HPDE6-E6E7 (cell line): ENCODE data around the gene SLC11A2.
"Not testable (repeated sequence)": the region's sequence is repeated elsewhere in the genome, so short reads cannot be mapped to it uniquely, and the experiment has no call there.

Experiments
- DNase-seq: peaks from one replicate; pipeline ENCODE4 v3.0.0; 2011; ENCODE audit warnings: missing footprints; ENCODE audit errors: extremely low spot score

Gene SLC11A2

GRCh38 chr12:51025338-51025835, 797 bp downstream of the SLC11A2 start:
- DNase-seq = no peak

GRCh38 chr12:51023625-51024382, 2.4 kb downstream of the SLC11A2 start:
- DNase-seq = no peak

- no peak for DNase-seq
Observed at GRCh38 chr12:51021694-51022093, 4.5 kb downstream of the SLC11A2 start.

DNA sequence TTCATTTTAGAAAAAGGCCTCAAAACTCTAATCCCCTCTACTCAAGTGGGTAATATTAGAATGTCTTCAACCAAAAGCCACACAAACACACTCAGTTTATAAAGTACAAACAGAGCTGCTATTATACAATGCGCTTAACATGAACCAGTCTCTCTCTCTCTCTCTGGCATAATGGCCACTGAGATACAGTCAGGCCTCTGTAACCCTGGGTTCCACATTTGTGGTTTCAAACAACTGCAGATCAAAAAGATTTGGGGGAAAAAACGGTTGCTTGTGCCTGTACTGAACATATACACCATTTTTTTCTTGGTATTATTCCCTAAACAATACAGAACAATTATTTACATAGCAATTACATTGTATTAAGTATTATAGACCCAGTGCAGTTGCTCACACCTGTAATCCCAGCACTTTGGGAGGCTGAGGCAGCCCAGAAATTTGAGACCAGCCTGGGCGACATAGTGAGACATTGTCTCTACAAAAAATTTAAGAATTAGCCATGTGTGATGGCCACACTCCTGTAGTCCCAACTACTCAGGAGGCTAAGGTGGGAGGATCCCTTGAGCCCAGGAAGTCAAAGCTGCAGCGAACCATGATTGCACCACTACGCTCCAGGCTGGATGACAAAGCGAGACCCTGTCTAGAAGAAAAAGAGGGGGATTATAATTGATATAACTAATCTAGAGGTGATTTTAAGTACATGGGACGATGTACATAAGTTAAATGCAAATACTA, 5.6 kb downstream of the SLC11A2 start:
- no peak for DNase-seq

GRCh38 chr12:51019927-51020326, 6.3 kb downstream of the SLC11A2 start:
- no peak for DNase-seq

GRCh38 chr12:51018956-51019355, 7.2 kb downstream of the SLC11A2 start:
- DNase-seq = no peak

- no peak for DNase-seq
Observed at GRCh38 chr12:51017452-51017851, 8.7 kb downstream of the SLC11A2 start.

GRCh38 chr12:51014467-51014866, 11.7 kb downstream of the SLC11A2 start:
- DNase-seq = not testable (repeated sequence)

- DNase-seq = no peak
Observed at GRCh38 chr12:51013441-51013840, 12.7 kb downstream of the SLC11A2 start.

DNA sequence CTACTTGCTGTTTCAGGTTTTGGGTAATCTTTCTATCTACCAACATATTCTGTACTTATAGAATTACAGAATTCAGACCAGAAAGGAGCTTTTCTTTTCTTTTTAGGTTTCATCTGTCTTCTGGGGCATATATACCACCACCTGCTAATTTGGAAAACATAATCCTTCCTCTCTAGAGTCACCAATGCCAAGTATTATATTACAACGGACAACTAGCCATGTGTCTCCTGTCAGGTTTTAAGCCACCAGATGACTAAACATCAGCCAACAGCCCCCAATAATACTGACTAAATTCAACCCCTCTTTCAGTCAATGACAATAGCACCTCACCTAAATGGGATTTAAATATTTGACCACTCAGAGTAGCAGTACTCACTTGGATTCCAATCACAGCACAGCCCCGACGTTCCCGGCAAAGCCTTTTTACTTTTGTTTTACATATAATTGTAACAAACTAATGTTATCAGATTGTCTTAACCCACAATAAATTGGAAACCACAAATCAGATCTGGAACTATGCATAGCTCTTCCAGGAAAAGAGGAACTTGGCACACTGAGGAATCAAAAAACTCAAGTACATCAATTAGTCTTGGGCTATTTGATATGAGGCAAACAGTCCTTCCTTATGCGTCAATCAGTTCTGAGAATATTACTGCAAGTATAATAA, 13.5 kb downstream of the SLC11A2 start:
- no peak for DNase-seq

- DNase-seq = no peak
Observed at GRCh38 chr12:51011955-51012354, 14.2 kb downstream of the SLC11A2 start.

DNA sequence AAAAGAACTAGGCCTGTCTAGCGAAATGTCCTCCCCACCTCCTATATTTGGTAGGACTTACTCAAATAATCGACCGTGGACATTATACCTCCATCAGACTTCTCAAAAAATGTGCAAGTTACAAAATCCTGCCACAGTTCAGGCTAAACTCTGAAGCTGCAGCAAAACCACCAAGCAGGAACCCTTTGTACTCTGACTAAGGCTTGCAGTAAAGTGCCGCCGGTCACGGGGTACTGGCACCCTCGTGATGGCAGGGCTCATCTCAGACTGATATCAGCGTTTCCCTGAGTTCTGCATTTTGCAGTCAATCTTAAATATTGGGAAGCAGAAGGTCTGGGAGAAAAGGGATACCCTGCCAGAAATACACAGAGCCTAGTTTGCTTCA, 17.1 kb downstream of the SLC11A2 start:
- no peak for DNase-seq

- no peak for DNase-seq
Observed at GRCh38 chr12:51008329-51009055, 17.7 kb downstream of the SLC11A2 start.

GRCh38 chr12:51005671-51006070, 20.5 kb downstream of the SLC11A2 start:
- peak; percentile 37 for DNase-seq

DNA sequence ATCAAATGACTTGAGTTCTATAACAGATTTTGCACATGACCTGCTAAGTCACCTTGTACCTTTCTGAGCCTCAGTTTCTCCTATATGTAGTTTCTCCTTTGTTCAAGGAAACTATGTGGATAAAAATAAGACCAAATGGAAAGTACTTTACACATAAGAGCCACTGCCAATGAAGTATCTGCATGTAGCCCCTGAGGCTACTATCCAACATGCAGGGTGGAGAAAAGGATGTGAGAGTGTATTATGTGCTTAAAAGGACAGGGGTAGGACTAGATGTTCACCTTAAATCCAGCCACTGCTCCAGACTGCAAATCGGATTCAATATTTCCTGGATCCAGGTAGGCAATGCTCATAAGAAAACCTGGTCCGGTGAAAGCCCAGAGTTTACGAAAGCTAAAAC, 21.2 kb downstream of the SLC11A2 start:
- no peak for DNase-seq

GRCh38 chr12:51004504-51004903, 21.7 kb downstream of the SLC11A2 start:
- no peak for DNase-seq

GRCh38 chr12:51001799-51002198, 24.4 kb downstream of the SLC11A2 start:
- no peak for DNase-seq

DNA sequence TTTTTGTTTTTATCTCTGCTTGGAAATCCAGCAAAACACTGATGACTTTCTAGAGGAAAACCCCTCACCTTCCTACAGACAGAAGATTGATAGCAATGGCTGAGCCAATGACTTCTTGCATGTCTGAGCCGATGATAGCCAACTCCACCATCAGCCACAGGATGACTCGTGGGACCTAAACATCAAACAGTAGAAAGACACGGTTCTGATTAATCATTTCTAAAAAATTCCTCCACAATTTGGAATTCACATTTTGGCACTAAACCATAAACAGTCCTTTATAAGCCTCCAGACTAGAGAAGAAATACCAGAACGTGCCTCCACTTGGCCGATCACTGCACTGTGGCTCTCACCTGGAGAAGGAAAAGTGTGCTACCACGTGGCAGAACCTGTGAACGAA, 25.9 kb downstream of the SLC11A2 start:
- no peak for DNase-seq

DNA sequence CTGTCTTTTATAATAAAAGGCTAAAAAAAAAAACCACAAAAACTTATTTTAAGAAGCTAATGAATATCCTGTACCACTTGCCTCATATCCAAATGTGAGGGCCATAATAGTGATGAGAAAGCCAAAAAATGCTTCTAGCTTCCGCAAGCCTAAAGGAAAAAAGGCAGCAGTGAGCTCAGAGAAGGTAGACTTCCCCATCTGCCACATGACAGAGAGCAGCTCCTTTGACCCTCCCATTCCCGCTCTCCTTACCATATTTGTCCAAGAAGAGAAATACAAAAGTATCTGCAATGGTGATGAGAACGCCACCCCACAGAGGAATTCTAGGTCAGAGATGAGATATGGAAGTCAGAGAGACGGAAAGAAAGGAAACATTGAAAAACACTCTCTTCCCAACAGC, 27.1 kb downstream of the SLC11A2 start:
- no peak for DNase-seq

DNA sequence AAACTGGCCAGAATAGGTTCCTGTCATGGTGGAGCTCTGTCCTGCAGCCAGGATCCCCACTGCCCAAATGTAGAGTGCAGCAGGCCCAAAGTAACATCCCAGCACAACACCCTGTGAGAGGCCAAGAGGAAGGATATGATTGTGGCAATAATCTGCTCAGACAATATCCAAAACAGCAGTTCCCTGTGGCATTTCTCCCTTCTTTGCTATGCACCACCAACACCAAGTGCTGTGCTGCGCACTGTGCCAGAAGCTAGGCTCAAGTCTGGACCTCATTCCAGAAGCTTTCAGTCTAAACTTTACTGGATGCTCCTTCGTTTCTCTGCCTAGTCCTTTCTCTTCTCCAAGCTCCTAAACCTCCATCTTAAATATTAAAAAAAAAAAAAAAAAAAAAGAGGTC, 33.4 kb downstream of the SLC11A2 start:
- DNase-seq = no peak

GRCh38 chr12:50991291-50991690, 34.9 kb downstream of the SLC11A2 start:
- DNase-seq = no peak

- no peak for DNase-seq
Observed at GRCh38 chr12:50990791-50991190, 35.4 kb downstream of the SLC11A2 start.
